Stimulated activated CD4-positive, alpha-beta T cell treated with anti-CD3 and anti-CD28 coated beads, TNF-alpha, amount 100 ng/mL, for 48 hours (primary cell): ENCODE results near the gene SH3RF3.

Source experiments
- DNase-seq, 3 donors: peaks; one replicate each; pipeline ENCODE4 v3.0.0-alpha.2; 2020; ENCODE audit warnings: low read depth in 3 of 3

SH3RF3 gene

GRCh38 chr2:109395494-109396201 is 266.6 kb downstream of the SH3RF3 start:
- no peak for DNase-seq

GRCh38 chr2:109396202-109397180 is 267.5 kb downstream of the SH3RF3 start:
- no peak for DNase-seq

- DNase-seq, result no peak
Observed at GRCh38 chr2:109397893-109398292, 268.9 kb downstream of the SH3RF3 start.

GRCh38 chr2:109398366-109399015 is 269.5 kb downstream of the SH3RF3 start:
- no peak for DNase-seq

- DNase-seq, result no peak
Observed at GRCh38 chr2:109399066-109399465, 270.1 kb downstream of the SH3RF3 start.

- DNase-seq, result no peak
Observed at GRCh38 chr2:109400102-109400501, 271.1 kb downstream of the SH3RF3 start.

GRCh38 chr2:109401370-109401769 is 272.4 kb downstream of the SH3RF3 start:
- no peak for DNase-seq

- no peak for DNase-seq
Observed at GRCh38 chr2:109402180-109402579, 273.2 kb downstream of the SH3RF3 start.

- peak in 2 of 3 donors; percentile 20 to 34 for DNase-seq
Observed at GRCh38 chr2:109402980-109403840, 274.2 kb downstream of the SH3RF3 start.

GRCh38 chr2:109403841-109404201 is 274.8 kb downstream of the SH3RF3 start:
- DNase-seq, result no peak

GRCh38 chr2:109404681-109405080 is 275.7 kb downstream of the SH3RF3 start:
- DNase-seq, result no peak

GRCh38 chr2:109405873-109406272 is 276.9 kb downstream of the SH3RF3 start:
- DNase-seq, result no peak

- no peak for DNase-seq
Observed at GRCh38 chr2:109406301-109406700, 277.3 kb downstream of the SH3RF3 start.

- DNase-seq, result no peak
Observed at GRCh38 chr2:109407276-109408042, 278.5 kb downstream of the SH3RF3 start.

- DNase-seq, result no peak
Observed at GRCh38 chr2:109408043-109408335, 279.0 kb downstream of the SH3RF3 start.

- DNase-seq, result no peak
Observed at GRCh38 chr2:109409321-109410038, 280.5 kb downstream of the SH3RF3 start.

- no peak for DNase-seq
Observed at GRCh38 chr2:109410039-109410815, 281.2 kb downstream of the SH3RF3 start.

- DNase-seq, result no peak
Observed at GRCh38 chr2:109411640-109412325, 282.8 kb downstream of the SH3RF3 start.

GRCh38 chr2:109415581-109416013 is 286.6 kb downstream of the SH3RF3 start:
- no peak for DNase-seq
